SJCRH30 (cell line): ENCODE data around the gene BCL7C. TPM values are rescaled to one million over a fixed set of nuclear protein-coding genes. Genes with fewer than 3 reads are reported as not detected.

ENCODE experiments used
- DNase-seq, 2 experiments: peaks; one replicate each; pipeline ENCODE4 v3.0.0-alpha.2; 2015 to 2020
- H3K27ac ChIP-seq: fragments of 250-450 bp; sonication (Bioruptor Pico); 2 replicates; pipeline ENCODE4 v1.5.1; 2020; ENCODE audit warnings: mild to moderate bottlenecking, moderate library complexity
- H3K27me3 ChIP-seq: fragments of 250-450 bp; sonication (Bioruptor Pico); 2 replicates; pipeline ENCODE4 v1.5.1; 2020; ENCODE audit warnings: mild to moderate bottlenecking, moderate library complexity
- H3K36me3 ChIP-seq: fragments of 250-450 bp; sonication (Bioruptor Pico); 2 replicates; pipeline ENCODE4 v1.5.1; 2020; ENCODE audit warnings: mild to moderate bottlenecking, moderate library complexity
- H3K4me1 ChIP-seq: fragments of 250-450 bp; sonication (Bioruptor Pico); 2 replicates; pipeline ENCODE4 v1.5.1; 2020; ENCODE audit warnings: mild to moderate bottlenecking, moderate library complexity
- H3K4me3 ChIP-seq: fragments of 250-450 bp; sonication (Bioruptor Pico); 2 replicates; pipeline ENCODE4 v1.5.1; 2020; ENCODE audit warnings: mild to moderate bottlenecking, moderate library complexity
- H3K9me3 ChIP-seq: fragments of 250-450 bp; sonication (Bioruptor Pico); replicated peaks from 2 replicates; pipeline ENCODE4 v1.5.1; 2020; ENCODE audit warnings: mild to moderate bottlenecking, moderate library complexity
- total RNA-seq: library from RNA; depleted of rRNA; stranded (reverse); fragments of >200 nt; shearing (Covaris generic); gene quantifications from 2 replicates; pipeline ENCODE4 v1.2.3, GENCODE V29; 2014

The BCL7C gene
- total RNA-seq, 1 experiment from 2014 or later: 28.1 TPM

DNA sequence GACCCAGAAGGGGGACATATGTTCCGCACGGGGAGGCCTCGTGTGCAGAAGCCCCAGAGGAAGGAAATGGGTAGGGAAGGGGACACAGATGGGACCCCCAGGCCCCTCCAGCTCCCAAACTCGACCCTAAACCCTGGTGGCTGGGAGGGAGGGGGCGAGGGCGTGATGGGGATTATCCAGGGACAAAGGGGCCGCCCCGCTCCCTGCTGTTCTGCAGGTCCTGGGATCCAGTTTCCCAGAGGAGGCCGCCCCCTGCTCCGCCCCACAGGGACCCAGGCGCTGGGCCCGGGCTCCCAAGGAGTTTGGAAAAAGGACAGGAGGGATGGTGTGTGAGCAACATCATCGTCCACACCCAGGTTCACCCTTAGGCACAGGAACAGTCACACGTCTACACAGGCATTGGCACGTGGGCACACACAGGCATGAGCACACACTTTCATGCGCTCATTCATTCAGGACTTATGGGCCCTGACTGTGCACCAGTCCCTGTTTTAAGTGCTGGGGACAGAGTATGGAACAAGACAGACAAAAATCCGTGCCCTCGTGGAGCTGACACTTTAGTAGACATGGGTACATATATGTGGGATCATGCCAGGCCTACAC, 16.7 kb upstream of the BCL7C start:
- peaks cover 3% of the 10 kb centered on the region; the same call in 1 of the 2 replicates for H3K27me3 ChIP-seq
- no peaks in the 10 kb centered on the region for H3K9me3 ChIP-seq
- H3K4me3 ChIP-seq: no peak overlapping the region
- no peak for DNase-seq
- no peaks in the 10 kb centered on the region for H3K36me3 ChIP-seq
- H3K4me1 ChIP-seq: peaks cover 2% of the 10 kb centered on the region; the same call in 1 of the 2 replicates
- no peak overlapping the region for H3K27ac ChIP-seq

DNA sequence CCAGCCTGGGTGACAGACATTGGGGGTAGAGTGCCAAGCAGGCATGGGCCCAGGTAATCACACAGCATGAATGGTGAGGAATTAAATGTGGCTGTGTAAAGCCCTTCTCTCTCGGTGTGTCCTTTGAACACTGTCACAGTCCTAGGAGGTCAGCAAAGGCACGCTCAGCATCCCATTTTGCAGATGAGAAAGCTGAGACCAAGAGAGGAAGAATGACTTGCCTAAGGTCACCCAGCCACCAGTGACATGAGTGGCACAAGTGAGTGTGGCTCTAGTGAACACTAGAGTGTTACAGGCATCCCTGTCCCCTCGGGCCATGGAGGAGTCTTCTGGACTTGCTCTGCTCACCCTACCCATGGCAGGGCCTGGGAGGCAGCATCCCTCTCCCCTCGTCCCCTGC, 13.2 kb upstream of the BCL7C start:
- Histone ChIP-seq H3K4me1 (peaks cover 2% of the 10 kb centered on the region; the same call in 1 of the 2 replicates), H3K27ac (no peak overlapping the region), H3K27me3 (peaks cover 3% of the 10 kb centered on the region; the same call in 1 of the 2 replicates), H3K4me3 (no peak overlapping the region), H3K9me3 (no peaks in the 10 kb centered on the region), H3K36me3 (no peaks in the 10 kb centered on the region)
- no peak for DNase-seq

DNA sequence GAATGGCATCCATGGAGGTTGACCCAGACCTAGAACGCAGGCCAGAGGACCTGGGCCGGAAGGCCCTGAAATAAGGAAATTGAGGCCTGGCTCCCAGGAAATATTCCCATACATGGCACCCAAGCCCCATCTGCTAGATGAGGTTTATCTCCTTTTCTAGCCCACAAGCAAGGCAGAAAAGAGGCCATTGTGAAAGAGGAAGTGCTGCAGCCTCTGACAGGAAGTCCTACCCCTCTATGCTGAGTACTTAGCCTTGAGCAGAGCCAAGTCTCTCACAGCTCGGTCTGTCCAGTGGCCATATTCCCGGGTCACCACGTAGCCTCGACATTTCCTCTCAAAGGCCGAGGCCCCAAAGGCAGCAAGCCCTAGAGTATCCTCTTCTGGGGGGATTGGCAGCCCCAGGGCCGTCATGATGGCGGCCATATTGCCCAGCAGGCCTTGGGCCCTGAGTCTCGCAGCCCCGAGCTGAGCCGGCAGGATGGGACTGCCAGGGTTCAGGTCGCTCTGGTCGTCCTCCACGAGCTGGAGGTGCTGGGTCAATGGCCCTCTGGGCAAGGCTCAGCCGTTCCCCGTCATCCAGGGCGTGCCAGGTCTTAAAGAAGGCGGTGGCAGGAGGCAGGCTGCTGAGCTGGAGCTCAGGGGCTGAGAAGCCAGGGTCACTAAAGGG, 10.4 kb upstream of the BCL7C start:
- Histone ChIP-seq H3K9me3 (no peaks in the 10 kb centered on the region), H3K27me3 (no peaks in the 10 kb centered on the region), H3K4me3 (no peak overlapping the region), H3K4me1 (peaks cover 2% of the 10 kb centered on the region; the same call in 1 of the 2 replicates), H3K36me3 (no peaks in the 10 kb centered on the region), H3K27ac (no peak overlapping the region)
- no peak for DNase-seq

DNA sequence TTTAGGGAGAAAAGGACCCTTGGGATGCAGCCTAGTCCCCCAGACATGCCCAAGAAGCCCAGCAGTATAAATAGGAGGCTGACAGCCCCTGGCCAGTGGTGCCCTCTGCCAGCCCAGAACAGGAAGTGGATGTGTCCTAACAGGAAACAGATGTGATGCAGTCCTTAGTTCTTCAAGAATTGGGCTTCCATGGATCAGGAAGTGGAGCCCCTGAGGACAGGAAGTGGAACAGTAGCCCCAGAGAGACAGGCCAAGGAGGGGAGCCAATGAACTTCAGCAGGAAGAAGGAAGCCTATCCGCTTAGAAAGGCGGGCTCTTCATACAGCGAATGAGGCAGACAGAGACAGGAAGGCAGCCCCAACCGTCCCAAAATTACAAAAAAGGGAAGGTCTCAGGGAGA, 9.7 kb upstream of the BCL7C start:
- Histone ChIP-seq H3K27me3 (no peaks in the 10 kb centered on the region), H3K27ac (no peak overlapping the region), H3K4me1 (peaks cover 2% of the 10 kb centered on the region; the same call in 1 of the 2 replicates), H3K36me3 (no peaks in the 10 kb centered on the region), H3K4me3 (no peak overlapping the region), H3K9me3 (no peaks in the 10 kb centered on the region)
- DNase-seq: peak in 1 of 2 experiments; percentile 44

DNA sequence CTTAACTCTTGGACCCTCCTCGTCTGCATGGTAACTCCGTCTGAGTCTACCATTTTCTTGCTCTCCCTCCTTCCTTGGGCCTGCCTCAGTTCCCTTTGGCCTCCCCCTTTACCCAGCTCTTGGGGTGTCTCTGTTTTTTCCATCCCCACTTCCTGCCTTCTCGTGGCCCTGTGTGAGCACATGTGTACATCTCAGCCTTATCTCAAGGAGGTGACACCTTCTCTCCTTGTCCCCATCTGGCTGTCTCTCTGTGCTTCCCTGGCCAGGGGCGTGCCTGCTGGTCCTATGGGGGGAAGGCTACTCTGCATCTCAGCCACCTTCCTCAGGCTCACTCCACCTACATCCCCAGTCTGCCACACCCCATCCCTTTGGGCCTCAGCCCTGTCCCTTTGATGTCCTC, 9.1 kb upstream of the BCL7C start:
- Histone ChIP-seq H3K4me3 (no peak overlapping the region), H3K27ac (peak overlapping the region; percentile 76; the same call in 1 of the 2 replicates), H3K4me1 (peaks cover 2% of the 10 kb centered on the region; the same call in 1 of the 2 replicates), H3K9me3 (no peaks in the 10 kb centered on the region), H3K36me3 (no peaks in the 10 kb centered on the region), H3K27me3 (no peaks in the 10 kb centered on the region)
- DNase-seq: no peak

DNA sequence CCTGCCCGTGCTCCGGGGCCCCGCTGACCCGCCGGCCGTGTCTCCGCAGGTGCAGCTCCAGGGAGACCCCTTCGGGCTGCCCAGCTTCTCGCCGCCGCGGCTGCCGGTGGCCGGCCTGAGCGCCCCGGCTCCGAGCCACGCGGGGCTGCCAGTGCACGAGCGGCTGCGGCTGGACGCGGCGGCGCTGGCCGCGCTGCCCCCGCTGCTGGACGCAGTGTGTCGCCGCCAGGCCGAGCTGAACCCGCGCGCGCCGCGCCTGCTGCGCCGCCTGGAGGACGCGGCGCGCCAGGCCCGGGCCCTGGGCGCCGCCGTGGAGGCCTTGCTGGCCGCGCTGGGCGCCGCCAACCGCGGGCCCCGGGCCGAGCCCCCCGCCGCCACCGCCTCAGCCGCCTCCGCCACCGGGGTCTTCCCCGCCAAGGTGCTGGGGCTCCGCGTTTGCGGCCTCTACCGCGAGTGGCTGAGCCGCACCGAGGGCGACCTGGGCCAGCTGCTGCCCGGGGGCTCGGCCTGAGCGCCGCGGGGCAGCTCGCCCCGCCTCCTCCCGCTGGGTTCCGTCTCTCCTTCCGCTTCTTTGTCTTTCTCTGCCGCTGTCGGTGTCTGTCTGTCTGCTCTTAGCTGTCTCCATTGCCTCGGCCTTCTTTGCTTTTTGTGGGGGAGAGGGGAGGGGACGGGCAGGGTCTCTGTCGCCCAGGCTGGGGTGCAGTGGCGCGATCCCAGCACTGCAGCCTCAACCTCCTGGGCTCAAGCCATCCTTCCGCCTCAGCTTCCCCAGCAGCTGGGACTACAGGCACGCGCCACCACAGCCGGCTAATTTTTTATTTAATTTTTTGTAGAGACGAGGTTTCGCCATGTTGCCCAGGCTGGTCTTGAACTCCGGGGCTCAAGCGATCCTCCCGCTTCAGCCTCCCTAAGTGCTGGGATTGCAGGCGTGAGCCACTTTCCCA, 8.4 kb upstream of the BCL7C start:
- Histone ChIP-seq H3K27me3 (no peaks in the 10 kb centered on the region), H3K9me3 (no peaks in the 10 kb centered on the region), H3K36me3 (no peaks in the 10 kb centered on the region), H3K4me3 (peak overlapping the region; percentile 64), H3K4me1 (no peaks in the 10 kb centered on the region; the same call in 1 of the 2 replicates), H3K27ac (peak overlapping the region; percentile 76)
- peak; percentile 66 to 75 for DNase-seq

DNA sequence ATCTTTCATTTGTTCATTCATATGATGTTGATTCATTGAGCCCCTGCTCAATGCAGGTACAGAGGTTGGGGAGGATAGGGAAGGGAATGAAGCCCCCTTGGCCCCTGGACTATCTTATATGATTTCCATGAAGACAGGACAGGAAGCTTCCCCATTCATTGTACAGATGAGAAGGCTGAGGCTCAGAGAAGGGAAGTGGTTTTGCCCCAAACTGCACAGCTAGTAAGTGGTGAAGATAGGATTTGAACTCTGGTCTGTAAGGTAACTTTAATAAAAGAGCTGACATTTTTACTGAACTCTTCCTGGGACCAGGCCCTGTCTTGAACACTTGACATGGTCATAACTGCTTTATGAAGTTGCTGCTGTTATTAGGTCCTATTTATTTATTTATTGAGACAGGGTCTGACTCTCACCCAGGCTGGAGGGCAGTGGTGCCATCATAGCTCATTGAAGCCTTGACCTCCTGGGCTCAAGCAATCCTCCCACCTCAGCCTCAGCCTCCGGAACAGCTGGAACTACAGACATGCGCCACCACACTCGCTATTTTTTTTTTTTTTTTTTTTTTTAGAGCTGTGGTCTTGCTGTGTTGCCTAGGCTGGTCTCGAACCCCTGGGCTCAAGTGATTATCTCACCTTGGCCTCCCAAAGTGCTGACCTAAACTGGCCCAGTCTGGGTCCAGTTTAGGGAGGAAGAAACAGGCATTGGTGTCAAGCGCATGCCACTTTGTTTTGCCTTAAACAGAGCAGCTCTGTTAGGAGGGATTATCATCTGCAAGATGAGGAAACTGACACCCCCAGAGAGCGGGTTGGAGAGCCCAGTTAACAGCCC, 7.5 kb upstream of the BCL7C start:
- H3K27ac ChIP-seq: peak overlapping the region; percentile 43; the same call in 1 of the 2 replicates
- no peaks in the 10 kb centered on the region for H3K27me3 ChIP-seq
- peak in 1 of 2 experiments; percentile 47 for DNase-seq
- H3K4me1 ChIP-seq: no peaks in the 10 kb centered on the region
- H3K36me3 ChIP-seq: no peaks in the 10 kb centered on the region
- peak overlapping the region; percentile 64 for H3K4me3 ChIP-seq
- H3K9me3 ChIP-seq: no peaks in the 10 kb centered on the region

DNA sequence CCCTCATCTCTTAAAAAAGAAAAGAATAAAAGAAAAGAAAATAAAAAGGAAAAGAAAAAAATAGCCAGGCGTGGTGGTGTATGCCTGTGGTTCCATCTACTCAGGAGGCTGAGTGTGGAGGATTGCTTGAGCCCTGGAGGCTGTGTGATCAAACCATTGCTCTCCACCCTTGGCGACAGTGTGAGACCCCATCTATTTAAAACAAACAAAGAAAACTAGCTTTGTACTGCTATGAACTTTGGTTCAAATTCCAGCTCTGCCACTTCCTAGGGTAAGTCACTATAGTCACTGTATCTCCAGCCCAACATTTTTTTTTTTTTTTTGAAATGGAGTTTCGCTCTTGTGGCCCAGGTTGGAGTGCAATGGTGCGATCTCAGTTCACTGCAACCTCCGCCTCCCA, 6.7 kb upstream of the BCL7C start:
- H3K27me3 ChIP-seq: no peaks in the 10 kb centered on the region
- H3K9me3 ChIP-seq: no peaks in the 10 kb centered on the region
- H3K36me3 ChIP-seq: no peaks in the 10 kb centered on the region
- peaks cover 3% of the 10 kb centered on the region; the same call in 1 of the 2 replicates for H3K4me1 ChIP-seq
- H3K4me3 ChIP-seq: no peak overlapping the region
- H3K27ac ChIP-seq: no peak overlapping the region
- DNase-seq: no peak

DNA sequence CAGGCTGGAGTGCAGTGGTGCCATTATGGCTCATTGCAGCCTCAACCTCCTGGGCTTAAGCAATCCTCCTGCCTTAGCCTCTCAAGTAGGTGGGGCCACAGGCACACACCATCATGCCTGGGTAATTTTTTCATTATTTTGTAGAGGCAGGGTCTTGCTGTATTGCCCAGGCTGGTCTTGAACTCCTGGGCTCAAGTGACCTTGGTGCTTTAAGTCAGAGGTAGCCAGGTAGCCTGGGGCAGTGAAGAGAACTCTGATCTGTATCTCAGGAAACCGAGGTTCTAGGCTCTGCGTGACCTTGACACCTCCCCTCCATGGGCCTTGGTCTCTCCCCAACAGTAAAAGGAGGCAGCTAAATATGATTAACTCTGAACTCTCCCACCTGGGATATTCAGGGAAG, 5.9 kb upstream of the BCL7C start:
- Histone ChIP-seq H3K4me1 (peaks cover 5% of the 10 kb centered on the region; the same call in 1 of the 2 replicates), H3K27ac (no peak overlapping the region), H3K27me3 (no peaks in the 10 kb centered on the region), H3K36me3 (no peaks in the 10 kb centered on the region), H3K9me3 (no peaks in the 10 kb centered on the region), H3K4me3 (no peak overlapping the region)
- no peak for DNase-seq

DNA sequence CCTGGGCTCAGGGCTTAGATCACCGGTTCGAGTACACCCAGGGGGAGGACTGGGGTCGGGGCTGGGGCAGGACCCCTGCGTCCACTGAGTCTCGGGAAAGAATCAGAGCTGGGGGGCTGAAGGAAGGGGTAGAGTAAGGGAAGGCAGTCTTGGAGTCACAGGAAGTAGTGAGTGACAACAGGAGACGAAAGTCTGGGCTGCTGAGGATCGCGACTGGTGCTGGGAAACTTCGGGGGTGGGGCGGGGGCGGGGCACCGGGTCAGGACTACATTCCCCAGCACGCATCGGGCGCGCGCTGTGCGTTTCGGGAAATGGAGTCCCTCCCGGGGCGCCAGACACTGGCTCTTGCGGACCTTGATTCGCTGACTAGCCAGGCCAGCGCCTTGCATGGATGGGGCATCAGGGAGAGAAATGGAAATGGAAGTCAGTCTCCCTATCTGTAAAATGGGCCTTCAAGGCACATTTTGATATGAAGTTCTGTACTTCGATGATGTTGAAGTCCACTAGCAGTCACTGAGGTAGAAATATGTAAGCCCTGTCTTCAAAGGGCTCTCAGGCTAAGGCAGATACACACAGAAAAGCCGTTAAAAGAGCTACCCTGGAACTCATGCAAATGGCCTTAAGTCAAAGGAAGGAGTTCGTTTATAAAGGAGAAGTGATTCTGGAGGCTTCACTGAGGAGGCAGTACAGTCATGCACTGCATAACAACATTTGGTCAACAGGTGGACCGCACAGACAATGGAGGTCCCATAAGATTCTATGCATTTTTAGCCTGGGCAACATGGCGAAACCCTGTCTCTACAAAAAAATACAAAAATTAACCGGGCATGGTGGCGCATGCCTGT, 3.2 kb upstream of the BCL7C start:
- Histone ChIP-seq H3K27me3 (no peaks in the 10 kb centered on the region), H3K9me3 (no peaks in the 10 kb centered on the region), H3K4me1 (peaks cover 5% of the 10 kb centered on the region; the same call in 1 of the 2 replicates), H3K4me3 (peak overlapping the region; percentile 64), H3K36me3 (no peaks in the 10 kb centered on the region), H3K27ac (peak overlapping the region; percentile 88)
- DNase-seq: peak; percentile 91 to 95

DNA sequence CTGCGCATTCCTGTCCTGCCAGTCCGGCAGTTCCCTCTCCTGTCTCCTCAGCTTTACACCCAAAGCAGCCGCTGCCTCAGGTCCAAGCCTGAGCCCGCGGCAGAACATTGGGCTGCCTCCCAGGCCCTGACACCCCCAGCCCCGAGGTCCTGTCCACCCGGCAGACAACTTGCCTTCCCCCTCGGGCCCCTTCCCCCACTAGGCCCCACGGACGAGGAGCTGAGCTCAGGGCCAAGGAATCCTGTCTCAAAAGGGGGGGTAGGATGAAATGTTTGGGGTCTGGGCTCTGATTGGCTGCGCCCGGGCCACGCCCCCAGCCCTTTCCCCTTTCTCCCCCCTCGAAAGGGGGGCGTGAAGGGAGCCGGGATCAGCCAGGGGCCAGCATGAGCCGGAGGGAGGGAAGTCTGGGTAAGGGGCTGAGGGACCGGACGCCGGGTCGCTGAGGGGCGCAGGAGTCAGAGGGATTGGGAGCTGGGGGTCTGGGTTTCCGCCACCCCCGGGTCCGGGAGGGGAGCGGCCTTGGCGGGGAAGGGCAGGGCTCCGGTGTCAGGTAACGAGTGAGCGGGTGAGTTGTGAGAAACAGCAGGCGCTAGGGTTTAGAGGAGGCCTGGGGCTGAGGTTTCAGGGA, 2.5 kb upstream of the BCL7C start, which contains the start of gene CTF1:
TSS of gene CTF1 (plus strand) at position 354 of the 628 bp plus-strand sequence. CDS start at position 384, 30 bp downstream.
- no peaks in the 10 kb centered on the region for H3K9me3 ChIP-seq
- peaks cover 5% of the 10 kb centered on the region; the same call in 1 of the 2 replicates for H3K4me1 ChIP-seq
- peak within 1 kb of the TSS; percentile 64 for H3K4me3 ChIP-seq
- no peaks in the 10 kb centered on the region for H3K27me3 ChIP-seq
- DNase-seq: peak; percentile 85 to 88
- H3K27ac ChIP-seq: peak within 1 kb of the TSS; percentile 88
- peaks cover 2% of the 10 kb centered on the region; the same call in 1 of the 2 replicates for H3K36me3 ChIP-seq

DNA sequence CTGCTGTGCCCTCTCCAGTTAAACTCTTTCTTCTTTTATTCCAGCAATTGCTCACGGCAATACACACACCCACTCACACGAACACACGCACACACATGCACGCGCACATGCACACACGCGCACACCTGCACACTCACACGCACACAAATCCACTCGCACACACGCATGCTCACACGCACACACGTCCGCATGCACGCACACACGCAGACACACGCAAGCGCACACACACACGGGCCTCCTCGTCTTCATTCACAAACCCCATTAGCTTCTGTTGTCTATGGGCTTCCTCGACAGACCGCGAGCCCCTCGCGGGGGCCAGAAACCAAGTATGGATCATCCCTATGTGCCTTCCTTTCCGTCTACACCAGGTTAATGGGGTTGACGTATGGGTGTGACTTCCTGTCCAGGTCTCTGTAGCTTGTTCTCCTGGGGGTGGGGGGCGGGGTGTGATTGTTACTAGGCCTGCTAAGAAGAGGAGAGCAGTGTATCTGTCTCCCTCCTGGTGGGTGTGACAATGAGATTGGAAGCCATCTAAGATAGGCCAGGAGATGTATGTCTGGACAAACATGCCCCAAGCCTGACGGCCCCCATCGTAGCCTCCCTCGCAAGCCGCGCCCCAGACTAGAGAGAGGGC, 1.9 kb upstream of the BCL7C start:
- Histone ChIP-seq H3K9me3 (no peaks in the 10 kb centered on the region), H3K4me1 (peaks cover 5% of the 10 kb centered on the region; the same call in 1 of the 2 replicates), H3K27me3 (no peaks in the 10 kb centered on the region), H3K27ac (peak overlapping the region; percentile 88), H3K36me3 (peaks cover 3% of the 10 kb centered on the region; the same call in 1 of the 2 replicates), H3K4me3 (peak overlapping the region; percentile 64)
- DNase-seq: no peak
